Measurements from ENCODE around the gene ASH1L. TPM values are rescaled to one million over a fixed set of nuclear protein-coding genes. Genes with fewer than 3 reads are reported as not detected.

Gene ASH1L
- total and polyA plus RNA-seq, 2 experiments from 2014 or later = 23.6 to 24.7 TPM

DNA sequence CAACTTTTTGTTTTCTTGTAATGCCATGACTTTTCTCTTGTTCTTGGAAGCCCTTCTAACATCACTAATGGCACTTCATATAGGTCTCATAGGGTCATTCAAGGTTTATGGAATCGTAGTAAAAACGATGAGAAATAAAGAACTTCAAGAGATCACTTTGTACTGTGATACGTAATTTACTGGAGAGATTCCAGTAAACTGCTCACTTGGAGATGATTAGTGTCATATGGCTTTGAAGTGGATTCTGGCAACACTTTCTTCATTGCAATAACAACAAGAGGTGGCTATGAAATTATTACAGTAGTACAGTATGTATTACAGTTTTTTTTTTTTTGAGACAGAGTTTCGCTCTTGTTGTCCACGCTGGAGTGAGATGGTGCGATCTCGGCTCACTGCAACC is 138.5 kb downstream of the ASH1L start:
- Histone ChIP-seq H3K9me2 (ENCODE audit: insufficient read depth) (no peaks in the 10 kb centered on the region), H3K4me1 (ENCODE audit: insufficient read depth) (no peaks in the 10 kb centered on the region), H4K20me1 (replicated peaks; ENCODE audit: insufficient read depth) (no peaks in the 10 kb centered on the region), H3K27me3 (ENCODE audit: insufficient read depth) (no peaks in the 10 kb centered on the region), H2AFZ (no peak overlapping the region), H3K4me2 (no peak overlapping the region), H3K79me2 (replicated peaks; ENCODE audit: insufficient read depth) (no peaks in the 10 kb centered on the region), H3K4me3 (no peak overlapping the region), H3K36me3 (ENCODE audit: insufficient read depth) (no peaks in the 10 kb centered on the region), H3K27ac (ENCODE audit: low read depth) (no peak overlapping the region), H3F3A (replicated peaks; ENCODE audit: low read depth) (no peaks in the 10 kb centered on the region)
- DNase-seq (ENCODE audit: low spot score) = no peak
- H3K27me3 Mint-ChIP-seq (ENCODE audit: insufficient read depth, low read depth, poor library complexity) = no peaks in the 10 kb centered on the region
- no peak for TF ChIP-seq ZNF331 (CRISPR knock-in tag; IDR thresholded peaks at IDR 0.05; ENCODE audit: low read depth)
- TF ChIP-seq, protein P1, sequence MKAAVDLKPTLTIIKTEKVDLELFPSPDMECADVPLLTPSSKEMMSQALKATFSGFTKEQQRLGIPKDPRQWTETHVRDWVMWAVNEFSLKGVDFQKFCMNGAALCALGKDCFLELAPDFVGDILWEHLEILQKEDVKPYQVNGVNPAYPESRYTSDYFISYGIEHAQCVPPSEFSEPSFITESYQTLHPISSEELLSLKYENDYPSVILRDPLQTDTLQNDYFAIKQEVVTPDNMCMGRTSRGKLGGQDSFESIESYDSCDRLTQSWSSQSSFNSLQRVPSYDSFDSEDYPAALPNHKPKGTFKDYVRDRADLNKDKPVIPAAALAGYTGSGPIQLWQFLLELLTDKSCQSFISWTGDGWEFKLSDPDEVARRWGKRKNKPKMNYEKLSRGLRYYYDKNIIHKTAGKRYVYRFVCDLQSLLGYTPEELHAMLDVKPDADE (IDR thresholded peaks at IDR 0.05) = no peak
- TF ChIP-seq, protein P2, sequence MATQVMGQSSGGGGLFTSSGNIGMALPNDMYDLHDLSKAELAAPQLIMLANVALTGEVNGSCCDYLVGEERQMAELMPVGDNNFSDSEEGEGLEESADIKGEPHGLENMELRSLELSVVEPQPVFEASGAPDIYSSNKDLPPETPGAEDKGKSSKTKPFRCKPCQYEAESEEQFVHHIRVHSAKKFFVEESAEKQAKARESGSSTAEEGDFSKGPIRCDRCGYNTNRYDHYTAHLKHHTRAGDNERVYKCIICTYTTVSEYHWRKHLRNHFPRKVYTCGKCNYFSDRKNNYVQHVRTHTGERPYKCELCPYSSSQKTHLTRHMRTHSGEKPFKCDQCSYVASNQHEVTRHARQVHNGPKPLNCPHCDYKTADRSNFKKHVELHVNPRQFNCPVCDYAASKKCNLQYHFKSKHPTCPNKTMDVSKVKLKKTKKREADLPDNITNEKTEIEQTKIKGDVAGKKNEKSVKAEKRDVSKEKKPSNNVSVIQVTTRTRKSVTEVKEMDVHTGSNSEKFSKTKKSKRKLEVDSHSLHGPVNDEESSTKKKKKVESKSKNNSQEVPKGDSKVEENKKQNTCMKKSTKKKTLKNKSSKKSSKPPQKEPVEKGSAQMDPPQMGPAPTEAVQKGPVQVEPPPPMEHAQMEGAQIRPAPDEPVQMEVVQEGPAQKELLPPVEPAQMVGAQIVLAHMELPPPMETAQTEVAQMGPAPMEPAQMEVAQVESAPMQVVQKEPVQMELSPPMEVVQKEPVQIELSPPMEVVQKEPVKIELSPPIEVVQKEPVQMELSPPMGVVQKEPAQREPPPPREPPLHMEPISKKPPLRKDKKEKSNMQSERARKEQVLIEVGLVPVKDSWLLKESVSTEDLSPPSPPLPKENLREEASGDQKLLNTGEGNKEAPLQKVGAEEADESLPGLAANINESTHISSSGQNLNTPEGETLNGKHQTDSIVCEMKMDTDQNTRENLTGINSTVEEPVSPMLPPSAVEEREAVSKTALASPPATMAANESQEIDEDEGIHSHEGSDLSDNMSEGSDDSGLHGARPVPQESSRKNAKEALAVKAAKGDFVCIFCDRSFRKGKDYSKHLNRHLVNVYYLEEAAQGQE (IDR thresholded peaks at IDR 0.05; ENCODE audit: unreplicated experiment) = no peak
- TF ChIP-seq JUNB (IDR thresholded peaks at IDR 0.05; ENCODE audit: unreplicated experiment) = no peak
- TF ChIP-seq NANOG (IDR thresholded peaks at IDR 0.05; ENCODE audit: borderline replicate concordance) = no peak
- TF ChIP-seq STAT1 (IDR thresholded peaks at IDR 0.05; ENCODE audit: unreplicated experiment) = no peak
- TF ChIP-seq POLR2AphosphoS5 (IDR thresholded peaks at IDR 0.05; ENCODE audit: low read depth) = no peak
- no peak for TF ChIP-seq EZH2phosphoT487 (IDR thresholded peaks at IDR 0.05; ENCODE audit: unreplicated experiment)
- TF ChIP-seq CREB1 (CRISPR knock-in tag; IDR thresholded peaks at IDR 0.05; ENCODE audit: low read depth) = no peak
- TF ChIP-seq ZNF114 (CRISPR knock-in tag; IDR thresholded peaks at IDR 0.05) = no peak
- TF ChIP-seq, protein P3, sequence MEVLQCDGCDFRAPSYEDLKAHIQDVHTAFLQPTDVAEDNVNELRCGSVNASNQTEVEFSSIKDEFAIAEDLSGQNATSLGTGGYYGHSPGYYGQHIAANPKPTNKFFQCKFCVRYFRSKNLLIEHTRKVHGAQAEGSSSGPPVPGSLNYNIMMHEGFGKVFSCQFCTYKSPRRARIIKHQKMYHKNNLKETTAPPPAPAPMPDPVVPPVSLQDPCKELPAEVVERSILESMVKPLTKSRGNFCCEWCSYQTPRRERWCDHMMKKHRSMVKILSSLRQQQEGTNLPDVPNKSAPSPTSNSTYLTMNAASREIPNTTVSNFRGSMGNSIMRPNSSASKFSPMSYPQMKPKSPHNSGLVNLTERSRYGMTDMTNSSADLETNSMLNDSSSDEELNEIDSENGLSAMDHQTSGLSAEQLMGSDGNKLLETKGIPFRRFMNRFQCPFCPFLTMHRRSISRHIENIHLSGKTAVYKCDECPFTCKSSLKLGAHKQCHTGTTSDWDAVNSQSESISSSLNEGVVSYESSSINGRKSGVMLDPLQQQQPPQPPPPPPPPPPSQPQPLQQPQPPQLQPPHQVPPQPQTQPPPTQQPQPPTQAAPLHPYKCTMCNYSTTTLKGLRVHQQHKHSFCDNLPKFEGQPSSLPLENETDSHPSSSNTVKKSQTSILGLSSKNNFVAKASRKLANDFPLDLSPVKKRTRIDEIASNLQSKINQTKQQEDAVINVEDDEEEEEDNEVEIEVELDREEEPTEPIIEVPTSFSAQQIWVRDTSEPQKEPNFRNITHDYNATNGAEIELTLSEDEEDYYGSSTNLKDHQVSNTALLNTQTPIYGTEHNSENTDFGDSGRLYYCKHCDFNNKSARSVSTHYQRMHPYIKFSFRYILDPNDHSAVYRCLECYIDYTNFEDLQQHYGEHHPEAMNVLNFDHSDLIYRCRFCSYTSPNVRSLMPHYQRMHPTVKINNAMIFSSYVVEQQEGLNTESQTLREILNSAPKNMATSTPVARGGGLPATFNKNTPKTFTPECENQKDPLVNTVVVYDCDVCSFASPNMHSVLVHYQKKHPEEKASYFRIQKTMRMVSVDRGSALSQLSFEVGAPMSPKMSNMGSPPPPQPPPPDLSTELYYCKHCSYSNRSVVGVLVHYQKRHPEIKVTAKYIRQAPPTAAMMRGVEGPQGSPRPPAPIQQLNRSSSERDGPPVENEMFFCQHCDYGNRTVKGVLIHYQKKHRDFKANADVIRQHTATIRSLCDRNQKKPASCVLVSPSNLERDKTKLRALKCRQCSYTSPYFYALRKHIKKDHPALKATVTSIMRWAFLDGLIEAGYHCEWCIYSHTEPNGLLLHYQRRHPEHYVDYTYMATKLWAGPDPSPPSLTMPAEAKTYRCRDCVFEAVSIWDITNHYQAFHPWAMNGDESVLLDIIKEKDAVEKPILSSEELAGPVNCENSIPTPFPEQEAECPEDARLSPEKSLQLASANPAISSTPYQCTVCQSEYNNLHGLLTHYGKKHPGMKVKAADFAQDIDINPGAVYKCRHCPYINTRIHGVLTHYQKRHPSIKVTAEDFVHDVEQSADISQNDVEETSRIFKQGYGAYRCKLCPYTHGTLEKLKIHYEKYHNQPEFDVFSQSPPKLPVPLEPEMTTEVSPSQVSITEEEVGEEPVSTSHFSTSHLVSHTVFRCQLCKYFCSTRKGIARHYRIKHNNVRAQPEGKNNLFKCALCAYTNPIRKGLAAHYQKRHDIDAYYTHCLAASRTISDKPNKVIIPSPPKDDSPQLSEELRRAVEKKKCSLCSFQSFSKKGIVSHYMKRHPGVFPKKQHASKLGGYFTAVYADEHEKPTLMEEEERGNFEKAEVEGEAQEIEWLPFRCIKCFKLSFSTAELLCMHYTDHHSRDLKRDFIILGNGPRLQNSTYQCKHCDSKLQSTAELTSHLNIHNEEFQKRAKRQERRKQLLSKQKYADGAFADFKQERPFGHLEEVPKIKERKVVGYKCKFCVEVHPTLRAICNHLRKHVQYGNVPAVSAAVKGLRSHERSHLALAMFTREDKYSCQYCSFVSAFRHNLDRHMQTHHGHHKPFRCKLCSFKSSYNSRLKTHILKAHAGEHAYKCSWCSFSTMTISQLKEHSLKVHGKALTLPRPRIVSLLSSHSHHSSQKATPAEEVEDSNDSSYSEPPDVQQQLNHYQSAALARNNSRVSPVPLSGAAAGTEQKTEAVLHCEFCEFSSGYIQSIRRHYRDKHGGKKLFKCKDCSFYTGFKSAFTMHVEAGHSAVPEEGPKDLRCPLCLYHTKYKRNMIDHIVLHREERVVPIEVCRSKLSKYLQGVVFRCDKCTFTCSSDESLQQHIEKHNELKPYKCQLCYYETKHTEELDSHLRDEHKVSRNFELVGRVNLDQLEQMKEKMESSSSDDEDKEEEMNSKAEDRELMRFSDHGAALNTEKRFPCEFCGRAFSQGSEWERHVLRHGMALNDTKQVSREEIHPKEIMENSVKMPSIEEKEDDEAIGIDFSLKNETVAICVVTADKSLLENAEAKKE (CRISPR knock-in tag; IDR thresholded peaks at IDR 0.05) = no peak
- no peak for TF ChIP-seq EZH2 (IDR thresholded peaks at IDR 0.05; ENCODE audit: low read depth, unreplicated experiment)
- TF ChIP-seq, protein P4, sequence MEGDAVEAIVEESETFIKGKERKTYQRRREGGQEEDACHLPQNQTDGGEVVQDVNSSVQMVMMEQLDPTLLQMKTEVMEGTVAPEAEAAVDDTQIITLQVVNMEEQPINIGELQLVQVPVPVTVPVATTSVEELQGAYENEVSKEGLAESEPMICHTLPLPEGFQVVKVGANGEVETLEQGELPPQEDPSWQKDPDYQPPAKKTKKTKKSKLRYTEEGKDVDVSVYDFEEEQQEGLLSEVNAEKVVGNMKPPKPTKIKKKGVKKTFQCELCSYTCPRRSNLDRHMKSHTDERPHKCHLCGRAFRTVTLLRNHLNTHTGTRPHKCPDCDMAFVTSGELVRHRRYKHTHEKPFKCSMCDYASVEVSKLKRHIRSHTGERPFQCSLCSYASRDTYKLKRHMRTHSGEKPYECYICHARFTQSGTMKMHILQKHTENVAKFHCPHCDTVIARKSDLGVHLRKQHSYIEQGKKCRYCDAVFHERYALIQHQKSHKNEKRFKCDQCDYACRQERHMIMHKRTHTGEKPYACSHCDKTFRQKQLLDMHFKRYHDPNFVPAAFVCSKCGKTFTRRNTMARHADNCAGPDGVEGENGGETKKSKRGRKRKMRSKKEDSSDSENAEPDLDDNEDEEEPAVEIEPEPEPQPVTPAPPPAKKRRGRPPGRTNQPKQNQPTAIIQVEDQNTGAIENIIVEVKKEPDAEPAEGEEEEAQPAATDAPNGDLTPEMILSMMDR (conservative IDR thresholded peaks at IDR 0.05; ENCODE audit: low read depth in 2 of 2) = no peak
- no peak overlapping the region for H3K4me3 Mint-ChIP-seq
- H3K36me3 Mint-ChIP-seq (ENCODE audit: low read depth) = peaks cover 13% of the 10 kb centered on the region; the same call in 2 of the 3 replicates
- H3K4me1 Mint-ChIP-seq = no peaks in the 10 kb centered on the region
- ATAC-seq = no peak
- H3K9me3 Mint-ChIP-seq = peaks cover 7% of the 10 kb centered on the region; the same call in 1 of the 3 replicates
- no peak overlapping the region for H3K27ac Mint-ChIP-seq

Measured in GM23338 (cell line).